PFSK-1 (cell line): ENCODE measurements around the gene JAG2.

Experiments used
- FOXP2 ChIP-seq: optimal IDR thresholded peaks from 2 replicates; pipeline ENCODE3; 2011; ENCODE audit warnings: borderline replicate concordance, control low read depth, inconsistent platforms; ENCODE audit not compliant: insufficient read depth; ENCODE audit errors: extremely low read length, extremely low read depth
- POLR2AphosphoS5 ChIP-seq: IDR thresholded peaks from 2 replicates; pipeline ENCODE4 v1.6.1; 2012; ENCODE audit warnings: low read depth, mild to moderate bottlenecking, control low read depth, low read length, moderate library complexity
- SIN3A ChIP-seq: IDR thresholded peaks from 2 replicates; pipeline ENCODE4 v1.6.1; 2012; ENCODE audit warnings: mild to moderate bottlenecking, low read length, moderate library complexity, borderline replicate concordance; ENCODE audit not compliant: insufficient read depth
- TAF1 ChIP-seq: IDR thresholded peaks from 2 replicates; pipeline ENCODE4 v1.6.1; 2012; ENCODE audit warnings: low read length, control low read depth, borderline replicate concordance; ENCODE audit not compliant: insufficient read depth
- TF ChIP-seq, protein P1 (sequence below), 2 experiments: IDR thresholded peaks; 2 replicates each; pipeline versions ENCODE4 v1.6.1 to v1.8.0; 2011 to 2012; ENCODE audit warnings: low read depth in 2 of 2, low read length in 2 of 2, control low read depth in 1 of 2, inconsistent platforms in 1 of 2, mild to moderate bottlenecking in 1 of 2, moderate library complexity in 1 of 2; ENCODE audit not compliant: insufficient read depth in 1 of 2

Gene JAG2

DNA sequence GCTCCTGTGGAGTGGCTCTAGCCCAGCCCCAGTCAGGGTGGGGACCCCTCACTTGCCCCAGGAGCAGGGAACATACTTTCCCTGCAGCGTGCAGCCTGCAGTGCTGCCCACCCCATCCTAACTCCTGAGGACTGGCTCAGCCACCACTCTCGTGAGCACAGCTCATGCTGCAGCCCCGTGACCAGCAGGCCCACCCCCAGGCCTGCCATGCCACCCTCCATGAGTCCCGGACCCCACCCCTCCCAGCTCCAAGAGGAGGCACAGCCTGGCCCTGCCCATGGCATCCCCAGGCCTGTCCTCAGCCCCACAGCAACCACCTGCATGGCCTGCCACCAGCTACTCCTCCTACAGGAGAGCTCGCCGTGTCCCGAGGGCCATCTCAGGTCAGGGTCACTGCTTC, 3.9 kb upstream of the JAG2 start:
- TF ChIP-seq POLR2AphosphoS5 (no peak), TAF1 (no peak), FOXP2 (no peak), SIN3A (no peak)
- TF ChIP-seq, protein P1, sequence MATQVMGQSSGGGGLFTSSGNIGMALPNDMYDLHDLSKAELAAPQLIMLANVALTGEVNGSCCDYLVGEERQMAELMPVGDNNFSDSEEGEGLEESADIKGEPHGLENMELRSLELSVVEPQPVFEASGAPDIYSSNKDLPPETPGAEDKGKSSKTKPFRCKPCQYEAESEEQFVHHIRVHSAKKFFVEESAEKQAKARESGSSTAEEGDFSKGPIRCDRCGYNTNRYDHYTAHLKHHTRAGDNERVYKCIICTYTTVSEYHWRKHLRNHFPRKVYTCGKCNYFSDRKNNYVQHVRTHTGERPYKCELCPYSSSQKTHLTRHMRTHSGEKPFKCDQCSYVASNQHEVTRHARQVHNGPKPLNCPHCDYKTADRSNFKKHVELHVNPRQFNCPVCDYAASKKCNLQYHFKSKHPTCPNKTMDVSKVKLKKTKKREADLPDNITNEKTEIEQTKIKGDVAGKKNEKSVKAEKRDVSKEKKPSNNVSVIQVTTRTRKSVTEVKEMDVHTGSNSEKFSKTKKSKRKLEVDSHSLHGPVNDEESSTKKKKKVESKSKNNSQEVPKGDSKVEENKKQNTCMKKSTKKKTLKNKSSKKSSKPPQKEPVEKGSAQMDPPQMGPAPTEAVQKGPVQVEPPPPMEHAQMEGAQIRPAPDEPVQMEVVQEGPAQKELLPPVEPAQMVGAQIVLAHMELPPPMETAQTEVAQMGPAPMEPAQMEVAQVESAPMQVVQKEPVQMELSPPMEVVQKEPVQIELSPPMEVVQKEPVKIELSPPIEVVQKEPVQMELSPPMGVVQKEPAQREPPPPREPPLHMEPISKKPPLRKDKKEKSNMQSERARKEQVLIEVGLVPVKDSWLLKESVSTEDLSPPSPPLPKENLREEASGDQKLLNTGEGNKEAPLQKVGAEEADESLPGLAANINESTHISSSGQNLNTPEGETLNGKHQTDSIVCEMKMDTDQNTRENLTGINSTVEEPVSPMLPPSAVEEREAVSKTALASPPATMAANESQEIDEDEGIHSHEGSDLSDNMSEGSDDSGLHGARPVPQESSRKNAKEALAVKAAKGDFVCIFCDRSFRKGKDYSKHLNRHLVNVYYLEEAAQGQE (IDR thresholded peaks at IDR 0.05; ENCODE audit: insufficient read depth in 1 of 2, low read depth in 2 of 2, low read length in 2 of 2): no peak

DNA sequence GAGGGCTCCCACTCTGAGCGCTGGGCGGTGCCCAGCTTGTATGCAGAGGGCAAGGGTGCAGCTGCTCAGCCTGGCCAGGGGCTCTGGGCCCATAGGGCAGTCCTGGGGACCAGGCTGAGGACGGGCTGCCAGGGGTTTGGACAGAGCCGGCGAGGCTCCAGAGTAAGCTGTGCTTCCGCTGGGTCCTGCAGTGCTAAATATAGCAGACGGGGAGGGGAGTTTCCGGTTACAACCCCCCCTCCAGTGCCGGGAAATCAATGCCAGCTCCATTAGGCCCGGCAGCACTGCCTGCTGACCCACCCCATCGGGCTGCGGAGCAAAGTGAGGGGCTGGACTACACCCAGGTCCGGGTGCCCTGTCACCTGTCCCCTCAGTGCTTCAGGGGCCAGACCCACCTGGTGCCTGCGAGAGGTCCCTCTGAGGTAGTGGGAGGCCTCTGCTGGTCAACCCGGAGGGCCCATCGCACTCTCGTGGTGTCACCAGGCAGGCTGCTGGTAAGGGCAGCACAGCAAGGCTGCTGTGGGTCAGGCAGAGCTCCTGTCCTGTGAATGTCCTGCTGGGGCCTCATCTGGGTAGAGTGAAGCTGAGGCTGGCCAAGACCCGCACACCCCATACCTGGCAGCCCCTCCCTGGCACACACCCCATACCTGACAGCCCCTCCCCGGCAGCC, 2.6 kb upstream of the JAG2 start:
- TF ChIP-seq POLR2AphosphoS5 (no peak), SIN3A (no peak), FOXP2 (no peak), TAF1 (no peak)
- TF ChIP-seq, protein P1 (IDR thresholded peaks at IDR 0.05; ENCODE audit: insufficient read depth in 1 of 2, low read depth in 2 of 2, low read length in 2 of 2): no peak

DNA sequence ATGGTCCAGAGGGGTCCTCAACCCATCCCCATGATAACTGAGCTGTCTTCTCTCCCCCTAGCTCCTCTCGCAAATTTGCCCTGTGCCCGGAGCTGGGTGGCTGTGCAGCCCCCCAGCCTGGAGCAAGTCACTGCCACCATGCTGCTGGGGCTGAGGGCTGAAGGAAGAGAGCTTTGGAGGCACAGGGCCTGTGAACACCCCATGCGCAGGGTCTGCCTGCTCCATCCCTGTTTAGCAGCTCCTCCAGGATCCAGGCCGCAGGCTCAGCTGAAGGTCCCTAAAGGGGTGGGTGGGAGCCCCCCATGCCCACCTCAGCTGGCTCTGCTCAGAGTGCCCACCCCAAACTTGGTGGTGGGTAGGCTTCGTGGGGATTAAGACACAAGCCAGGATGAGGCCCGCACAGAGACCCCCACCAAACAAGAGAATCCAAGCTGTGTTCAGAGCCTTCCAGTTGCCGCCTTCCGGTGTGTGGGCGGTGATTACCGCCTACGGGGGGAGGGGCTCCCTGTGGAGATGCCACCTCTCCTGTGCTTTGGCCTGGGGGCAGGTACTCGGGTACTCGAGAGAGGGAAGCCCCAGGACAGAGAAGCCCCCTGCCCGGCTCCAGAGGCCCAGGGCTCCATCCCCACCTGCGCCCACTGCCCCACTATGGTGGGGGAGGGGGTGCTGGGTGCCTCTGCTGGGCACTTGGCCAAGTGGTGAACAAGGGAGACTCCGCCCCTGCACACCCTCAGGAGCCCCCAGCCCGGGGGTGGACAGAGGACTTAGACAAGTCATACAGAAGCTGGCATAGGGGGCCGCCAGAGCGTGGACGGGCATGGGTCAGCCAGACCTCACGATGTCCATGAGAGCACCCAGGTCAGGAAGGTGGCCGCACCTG, 1.4 kb upstream of the JAG2 start:
- TF ChIP-seq POLR2AphosphoS5 (no peak), TAF1 (no peak), FOXP2 (no peak)
- TF ChIP-seq, protein P1 (IDR thresholded peaks at IDR 0.05; ENCODE audit: insufficient read depth in 1 of 2, low read depth in 2 of 2, low read length in 2 of 2): no peak

DNA sequence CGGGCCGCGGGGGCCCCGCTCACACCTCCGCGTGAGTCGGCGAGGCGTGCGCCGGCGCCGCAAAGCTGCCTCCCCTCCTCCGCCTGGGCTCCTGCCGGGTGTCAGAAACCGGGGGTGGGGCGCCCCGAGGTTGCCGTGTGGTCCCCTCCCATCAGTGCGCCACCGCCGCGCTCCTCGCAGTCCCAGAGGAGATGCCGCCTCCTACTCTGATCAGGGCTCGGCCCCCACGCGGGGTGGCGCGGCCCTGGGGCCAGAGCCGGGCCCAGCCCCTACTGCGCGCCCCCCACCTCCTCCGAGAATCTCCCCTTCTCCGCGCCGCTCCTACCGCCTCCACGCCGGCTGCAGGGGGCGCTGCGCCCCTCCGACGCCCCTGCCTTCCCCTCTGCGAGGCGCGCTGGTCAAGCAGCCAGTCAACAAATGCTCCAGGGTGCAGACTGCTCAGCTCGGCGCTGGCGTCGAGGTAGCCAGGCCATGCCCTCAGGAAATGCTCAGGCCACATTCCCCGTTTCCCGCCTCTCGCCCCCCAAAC, 467 bp upstream of the JAG2 start:
- TF ChIP-seq TAF1: no peak
- TF ChIP-seq FOXP2: no peak
- no peak for TF ChIP-seq POLR2AphosphoS5
- TF ChIP-seq, protein P1 (IDR thresholded peaks at IDR 0.05; ENCODE audit: insufficient read depth in 1 of 2, low read depth in 2 of 2, low read length in 2 of 2): no peak
- no peak for TF ChIP-seq SIN3A
